D341Med (cell line): Measurements from ENCODE around the gene CCDC146.
A peak's percentile ranks its signal among the peaks of the same experiment; 100 is the strongest.
"Not testable (repeated sequence)": the region's sequence is repeated elsewhere in the genome, so short reads cannot be mapped to it uniquely, and the experiment has no call there.

Experiments
- DNase-seq: peaks from one replicate; pipeline ENCODE4 v3.0.0; 2012; ENCODE audit warnings: low spot score

CCDC146 gene

GRCh38 chr7:77330169-77330882 lies 207.9 kb downstream of the CCDC146 start:
- no peak for DNase-seq

GRCh38 chr7:77331938-77332695 lies 209.7 kb downstream of the CCDC146 start:
- DNase-seq, result peak; percentile 86

- DNase-seq, result not testable (repeated sequence)
These were observed 211.6 kb downstream of the CCDC146 start for GRCh38 chr7:77334039-77334438.

GRCh38 chr7:77335581-77335980 lies 213.2 kb downstream of the CCDC146 start:
- DNase-seq, result no peak

GRCh38 chr7:77337456-77337990 lies 215.1 kb downstream of the CCDC146 start:
- DNase-seq, result no peak

GRCh38 chr7:77338260-77338659 lies 215.8 kb downstream of the CCDC146 start:
- no peak for DNase-seq

GRCh38 chr7:77338883-77339629 lies 216.6 kb downstream of the CCDC146 start:
- no peak for DNase-seq

- no peak for DNase-seq
These were observed 217.3 kb downstream of the CCDC146 start for GRCh38 chr7:77339726-77340125.
